SK-N-SH treated with all-trans-retinoic acid at 6 μM for 48 hours (cell line): ENCODE results near the gene TMEM51.

ENCODE experiments used
- ARNTL ChIP-seq: fragments of 450-650 bp; formaldehyde crosslinking; IDR thresholded peaks from 2 replicates; pipeline ENCODE4 v1.5.0; 2020; ENCODE audit warnings: low read depth, mild to moderate bottlenecking, moderate library complexity, borderline replicate concordance
- BACH2 ChIP-seq: fragments of 250-450 bp; sonication (Bioruptor Pico); IDR thresholded peaks from 2 replicates; pipeline ENCODE4 v1.9.0; 2021; ENCODE audit warnings: mild to moderate bottlenecking, borderline replicate concordance
- CSDC2 ChIP-seq: fragments of 250-450 bp; sonication (Bioruptor Pico); IDR thresholded peaks from 2 replicates; pipeline ENCODE4 v1.5.0; 2020; ENCODE audit warnings: mild to moderate bottlenecking, moderate library complexity
- ESRRG ChIP-seq: fragments of 250-450 bp; sonication (Bioruptor Pico); IDR thresholded peaks from 2 replicates; pipeline ENCODE4 v1.6.1; 2021; ENCODE audit warnings: mild to moderate bottlenecking
- GLIS3 ChIP-seq: fragments of 250-450 bp; sonication (Bioruptor Pico); IDR thresholded peaks from 2 replicates; pipeline ENCODE4 v1.5.0; 2020; ENCODE audit warnings: mild to moderate bottlenecking, moderate library complexity
- ISL1 ChIP-seq: fragments of 250-450 bp; sonication (Bioruptor Pico); IDR thresholded peaks from 2 replicates; pipeline ENCODE4 v2.1.2; 2022; ENCODE audit warnings: mild to moderate bottlenecking, moderate library complexity
- POU6F1 ChIP-seq: fragments of 250-450 bp; sonication (Bioruptor Pico); IDR thresholded peaks from 2 replicates; pipeline ENCODE4 v1.8.0; 2021; ENCODE audit warnings: low read depth, mild to moderate bottlenecking, moderate library complexity, borderline replicate concordance
- PPARA ChIP-seq: fragments of 250-450 bp; sonication (Bioruptor Pico); IDR thresholded peaks from 2 replicates; pipeline ENCODE4 v1.5.0; 2020; ENCODE audit warnings: mild to moderate bottlenecking, borderline replicate concordance
- ZC3H10 ChIP-seq: fragments of 250-450 bp; sonication (Bioruptor Pico); IDR thresholded peaks from 2 replicates; pipeline ENCODE4 v1.5.1; 2021; ENCODE audit warnings: mild to moderate bottlenecking, moderate library complexity
- ZFP3 ChIP-seq: fragments of 250-450 bp; sonication (Bioruptor Pico); IDR thresholded peaks from 2 replicates; pipeline ENCODE4 v1.5.0; 2020; ENCODE audit warnings: mild to moderate bottlenecking, moderate library complexity
- ZFP30 ChIP-seq: fragments of 450-650 bp; formaldehyde crosslinking; IDR thresholded peaks from 2 replicates; pipeline ENCODE4 v1.5.0; 2022; ENCODE audit warnings: mild to moderate bottlenecking, moderate library complexity
- ZNF70 ChIP-seq: fragments of 450-650 bp; formaldehyde crosslinking; IDR thresholded peaks from 2 replicates; pipeline ENCODE4 v1.5.0; 2020; ENCODE audit warnings: mild to moderate bottlenecking, moderate library complexity
- TF ChIP-seq, protein P1 (sequence below): fragments of 250-450 bp; sonication (Bioruptor Pico); IDR thresholded peaks from 2 replicates; pipeline ENCODE4 v1.5.1; 2020; ENCODE audit warnings: low read depth, mild to moderate bottlenecking, moderate library complexity

DNA sequence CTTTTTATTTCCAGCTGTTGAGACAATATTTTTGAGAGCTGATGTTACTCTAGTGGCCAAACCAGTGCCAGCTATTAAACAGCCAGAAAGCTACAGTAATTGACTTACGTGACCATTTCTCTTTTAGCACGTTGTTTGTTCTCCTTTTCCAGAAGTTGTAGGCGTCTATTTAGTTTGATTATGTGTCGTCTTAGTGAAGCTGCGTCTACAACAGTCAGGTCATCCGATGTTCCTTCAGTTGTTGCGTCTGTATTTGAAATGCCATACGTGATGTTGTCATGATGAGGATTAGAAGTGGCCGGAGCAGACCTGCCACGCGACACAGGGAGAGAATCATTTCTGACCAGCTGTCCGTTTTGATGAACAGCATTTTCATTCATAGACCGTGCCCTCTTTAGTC is 38.2 kb downstream of the TMEM51 start:
- TF ChIP-seq PPARA (CRISPR knock-in tag) (no peak), ZNF70 (CRISPR knock-in tag) (no peak), ESRRG (CRISPR knock-in tag) (no peak), POU6F1 (CRISPR knock-in tag) (no peak), ARNTL (CRISPR knock-in tag) (no peak), ZFP3 (CRISPR knock-in tag) (no peak), ZFP30 (no peak), BACH2 (no peak), CSDC2 (no peak), ZC3H10 (CRISPR knock-in tag) (no peak), GLIS3 (CRISPR knock-in tag) (no peak), ISL1 (CRISPR knock-in tag) (no peak)
- TF ChIP-seq, protein P1, sequence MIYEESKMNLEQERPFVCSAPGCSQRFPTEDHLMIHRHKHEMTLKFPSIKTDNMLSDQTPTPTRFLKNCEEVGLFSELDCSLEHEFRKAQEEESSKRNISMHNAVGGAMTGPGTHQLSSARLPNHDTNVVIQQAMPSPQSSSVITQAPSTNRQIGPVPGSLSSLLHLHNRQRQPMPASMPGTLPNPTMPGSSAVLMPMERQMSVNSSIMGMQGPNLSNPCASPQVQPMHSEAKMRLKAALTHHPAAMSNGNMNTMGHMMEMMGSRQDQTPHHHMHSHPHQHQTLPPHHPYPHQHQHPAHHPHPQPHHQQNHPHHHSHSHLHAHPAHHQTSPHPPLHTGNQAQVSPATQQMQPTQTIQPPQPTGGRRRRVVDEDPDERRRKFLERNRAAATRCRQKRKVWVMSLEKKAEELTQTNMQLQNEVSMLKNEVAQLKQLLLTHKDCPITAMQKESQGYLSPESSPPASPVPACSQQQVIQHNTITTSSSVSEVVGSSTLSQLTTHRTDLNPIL (CRISPR knock-in tag): no peak
